ENCODE results near the gene TRIM46. TPM values are rescaled to one million over a fixed set of nuclear protein-coding genes. Genes with fewer than 3 reads are reported as not detected.

The TRIM46 gene
- total and polyA plus RNA-seq, 8 donors = 0.19 to 4.1 (median 0.39) TPM

Other genes with a start within 250 kb of the TRIM46 start
- 10 to 100 TPM; 12.4 to 23.3 (median 16.8) TPM for gene PMVK, start 237.1 kb upstream of the TRIM46 start, total RNA-seq
- 10 to 100 TPM; 15.9 to 32.4 TPM for gene PMVK, start 237.1 kb upstream of the TRIM46 start, polyA plus RNA-seq
- gene PBXIP1, start 217.8 kb upstream of the TRIM46 start, total RNA-seq = 10 to 100 TPM; 15.6 to 53.1 (median 24.9) TPM
- 10 to 100 TPM; 29.5 to 45.4 TPM for gene PBXIP1, start 217.8 kb upstream of the TRIM46 start, polyA plus RNA-seq
- 10 to 100 TPM in 3 of 6 donors, 1 to 10 TPM in 3; 8.1 to 18.3 (median 9.9) TPM for gene PYGO2, start 212.1 kb upstream of the TRIM46 start, total RNA-seq
- gene PYGO2, start 212.1 kb upstream of the TRIM46 start, polyA plus RNA-seq = 10 to 100 TPM; 13.3 to 19.5 TPM
- gene SHC1, start 203.1 kb upstream of the TRIM46 start, total RNA-seq = 10 to 100 TPM; 32.3 to 53.4 (median 40.7) TPM
- 10 to 100 TPM; 37.4 to 47.6 TPM for gene SHC1, start 203.1 kb upstream of the TRIM46 start, polyA plus RNA-seq
- 10 to 100 TPM in 3 of 6 donors, 1 to 10 TPM in 3; 6.7 to 12.0 (median 10.2) TPM for gene CKS1B, start 199.2 kb upstream of the TRIM46 start, total RNA-seq
- gene CKS1B, start 199.2 kb upstream of the TRIM46 start, polyA plus RNA-seq = 10 to 100 TPM in 1 of 2 donors, 1 to 10 TPM in 1; 6.7 to 19.5 TPM
- gene FLAD1, start 190.5 kb upstream of the TRIM46 start, total RNA-seq = 10 to 100 TPM in 4 of 6 donors, 1 to 10 TPM in 2; 8.3 to 14.1 (median 11.9) TPM
- gene FLAD1, start 190.5 kb upstream of the TRIM46 start, polyA plus RNA-seq = 10 to 100 TPM; 22.6 to 28.6 TPM
- under 1 TPM in 1 of 6 donors, not detected in 5; 0.29 TPM for gene LENEP, start 180.3 kb upstream of the TRIM46 start, total RNA-seq
- gene LENEP, start 180.3 kb upstream of the TRIM46 start, polyA plus RNA-seq = not detected
- 10 to 100 TPM; 24.5 to 38.4 (median 37.2) TPM for gene ZBTB7B, start 171.0 kb upstream of the TRIM46 start, total RNA-seq
- 10 to 100 TPM; 19.8 to 31.8 TPM for gene ZBTB7B, start 171.0 kb upstream of the TRIM46 start, polyA plus RNA-seq
- gene DCST2, start 140.1 kb upstream of the TRIM46 start, total RNA-seq = under 1 TPM; 0.12 to 0.94 (median 0.22) TPM
- 1 to 10 TPM; 3.9 to 5.1 TPM for gene DCST2, start 140.1 kb upstream of the TRIM46 start, polyA plus RNA-seq
- under 1 TPM in 1 of 6 donors, not detected in 5; 0.14 TPM for gene DCST1, start 140.0 kb upstream of the TRIM46 start, total RNA-seq
- not detected for gene DCST1, start 140.0 kb upstream of the TRIM46 start, polyA plus RNA-seq
- 10 to 100 TPM; 23.7 to 37.6 (median 33.2) TPM for gene ADAM15, start 122.5 kb upstream of the TRIM46 start, total RNA-seq
- 100 to 1,000 TPM; 114 to 125 TPM for gene ADAM15, start 122.5 kb upstream of the TRIM46 start, polyA plus RNA-seq
- 1 to 10 TPM; 2.1 to 5.6 (median 3.1) TPM for gene EFNA4, start 110.1 kb upstream of the TRIM46 start, total RNA-seq
- gene EFNA4, start 110.1 kb upstream of the TRIM46 start, polyA plus RNA-seq = 1 to 10 TPM; 6.0 to 6.2 TPM
- gene EFNA3, start 95.0 kb upstream of the TRIM46 start, total RNA-seq = 1 to 10 TPM in 2 of 6 donors, under 1 TPM in 4; 0.52 to 1.2 (median 0.70) TPM
- gene EFNA3, start 95.0 kb upstream of the TRIM46 start, polyA plus RNA-seq = under 1 TPM; 0.72 to 0.99 TPM
- 10 to 100 TPM; 19.5 to 45.9 (median 30.4) TPM for gene EFNA1, start 46.0 kb upstream of the TRIM46 start, total RNA-seq
- gene EFNA1, start 46.0 kb upstream of the TRIM46 start, polyA plus RNA-seq = 10 to 100 TPM; 47.9 to 91.7 TPM
- 10 to 100 TPM; 18.7 to 33.3 (median 26.2) TPM for gene SLC50A1, start 38.0 kb upstream of the TRIM46 start, total RNA-seq
- 10 to 100 TPM; 32.8 to 33.0 TPM for gene SLC50A1, start 38.0 kb upstream of the TRIM46 start, polyA plus RNA-seq
- gene DPM3, start 33.3 kb upstream of the TRIM46 start, total RNA-seq = 10 to 100 TPM; 39.4 to 46.5 (median 42.3) TPM
- gene DPM3, start 33.3 kb upstream of the TRIM46 start, polyA plus RNA-seq = 100 to 1,000 TPM; 211 to 227 TPM
- gene KRTCAP2, start 545 bp upstream of the TRIM46 start, total RNA-seq = 100 to 1,000 TPM in 4 of 6 donors, 10 to 100 TPM in 2; 91.8 to 119 (median 102) TPM
- 100 to 1,000 TPM; 182 to 238 TPM for gene KRTCAP2, start 545 bp upstream of the TRIM46 start, polyA plus RNA-seq
- 10 to 100 TPM in 5 of 6 donors, 1 to 10 TPM in 1; 9.9 to 31.1 (median 14.6) TPM for gene THBS3, start 34.0 kb downstream of the TRIM46 start, total RNA-seq
- 10 to 100 TPM; 69.1 to 78.6 TPM for gene THBS3, start 34.0 kb downstream of the TRIM46 start, polyA plus RNA-seq
- gene MTX1, start 34.8 kb downstream of the TRIM46 start, total RNA-seq = 10 to 100 TPM; 10.7 to 18.4 (median 15.7) TPM
- gene MTX1, start 34.8 kb downstream of the TRIM46 start, polyA plus RNA-seq = 10 to 100 TPM; 34.3 to 36.8 TPM
- gene ENTREP3, start 81.6 kb downstream of the TRIM46 start, total RNA-seq = 10 to 100 TPM in 2 of 6 donors, 1 to 10 TPM in 4; 6.7 to 14.4 (median 8.5) TPM
- 10 to 100 TPM in 1 of 2 donors, 1 to 10 TPM in 1; 7.9 to 11.1 TPM for gene ENTREP3, start 81.6 kb downstream of the TRIM46 start, polyA plus RNA-seq
- 10 to 100 TPM; 25.1 to 33.4 (median 28.0) TPM for gene SCAMP3, start 88.5 kb downstream of the TRIM46 start, total RNA-seq
- 10 to 100 TPM; 27.7 to 55.5 TPM for gene SCAMP3, start 88.5 kb downstream of the TRIM46 start, polyA plus RNA-seq
- 10 to 100 TPM; 15.7 to 39.6 (median 18.7) TPM for gene CLK2, start 99.7 kb downstream of the TRIM46 start, total RNA-seq
- gene CLK2, start 99.7 kb downstream of the TRIM46 start, polyA plus RNA-seq = 10 to 100 TPM; 81.1 to 89.4 TPM
- 1 to 10 TPM in 4 of 6 donors, under 1 TPM in 2; 0.66 to 2.6 (median 1.4) TPM for gene HCN3, start 103.6 kb downstream of the TRIM46 start, total RNA-seq
- gene HCN3, start 103.6 kb downstream of the TRIM46 start, polyA plus RNA-seq = 10 to 100 TPM in 1 of 2 donors, 1 to 10 TPM in 1; 4.8 to 12.0 TPM
- gene PKLR, start 127.6 kb downstream of the TRIM46 start, total RNA-seq = under 1 TPM in 1 of 6 donors, not detected in 5; 0.22 TPM
- under 1 TPM in 1 of 2 donors, not detected in 1; 0.19 TPM for gene PKLR, start 127.6 kb downstream of the TRIM46 start, polyA plus RNA-seq
- 10 to 100 TPM; 48.7 to 78.9 (median 66.2) TPM for gene FDPS, start 135.0 kb downstream of the TRIM46 start, total RNA-seq
- gene FDPS, start 135.0 kb downstream of the TRIM46 start, polyA plus RNA-seq = 100 to 1,000 TPM in 1 of 2 donors, 10 to 100 TPM in 1; 75.1 to 151 TPM
- gene RUSC1, start 147.0 kb downstream of the TRIM46 start, total RNA-seq = 10 to 100 TPM in 4 of 6 donors, 1 to 10 TPM in 2; 9.2 to 19.2 (median 11.6) TPM
- 10 to 100 TPM; 23.0 to 47.2 TPM for gene RUSC1, start 147.0 kb downstream of the TRIM46 start, polyA plus RNA-seq